Activated CD8-positive, alpha-beta memory T cell treated with anti-CD3 and anti-CD28 coated beads, Interleukin-2, amount 50 U/mL, for 1 hour (primary cell): ENCODE data around the gene PDRG1.

Source experiments
- DNase-seq: peaks from one replicate; pipeline ENCODE4 v3.0.0-alpha.2; 2020; ENCODE audit errors: extremely low read depth

PDRG1 gene

GRCh38 chr20:31951530-31952453, at the start of gene PDRG1:
Gene PDRG1 (minus strand): TSS chr20:31952046. CDS start chr20:31951961, 85 bp downstream.
- peak; percentile 86 for DNase-seq

GRCh38 chr20:31998246-31998645, 46.4 kb upstream of the PDRG1 start:
- DNase-seq: no peak

- DNase-seq: no peak
Measured at GRCh38 chr20:31996996-31997395, 45.1 kb upstream of the PDRG1 start.

GRCh38 chr20:31992086-31992485, 40.2 kb upstream of the PDRG1 start:
- DNase-seq: no peak

GRCh38 chr20:31991339-31991705, 39.5 kb upstream of the PDRG1 start:
- DNase-seq: no peak

- DNase-seq: no peak
Measured at GRCh38 chr20:31990641-31991338, 38.9 kb upstream of the PDRG1 start.

GRCh38 chr20:31989030-31989645, 37.3 kb upstream of the PDRG1 start:
- no peak for DNase-seq

GRCh38 chr20:31988430-31989015, 36.7 kb upstream of the PDRG1 start:
- DNase-seq: no peak

- no peak for DNase-seq
Measured at GRCh38 chr20:31987744-31988143, 35.9 kb upstream of the PDRG1 start.

- DNase-seq: no peak
Measured at GRCh38 chr20:31984981-31985471, 33.2 kb upstream of the PDRG1 start.

- no peak for DNase-seq
Measured at GRCh38 chr20:31981784-31982183, 29.9 kb upstream of the PDRG1 start.

- DNase-seq: no peak
Measured at GRCh38 chr20:31979713-31980426, 28.0 kb upstream of the PDRG1 start.

GRCh38 chr20:31977080-31977479, 25.2 kb upstream of the PDRG1 start:
- DNase-seq: no peak

GRCh38 chr20:31975874-31976273, 24.0 kb upstream of the PDRG1 start:
- DNase-seq: no peak

GRCh38 chr20:31974951-31975487, 23.2 kb upstream of the PDRG1 start:
- no peak for DNase-seq

- no peak for DNase-seq
Measured at GRCh38 chr20:31974296-31974695, 22.4 kb upstream of the PDRG1 start.

- no peak for DNase-seq
Measured at GRCh38 chr20:31972471-31973021, 20.7 kb upstream of the PDRG1 start.

GRCh38 chr20:31969991-31970390, 18.1 kb upstream of the PDRG1 start:
- DNase-seq: no peak

- DNase-seq: no peak
Measured at GRCh38 chr20:31968291-31969126, 16.7 kb upstream of the PDRG1 start.

- DNase-seq: no peak
Measured at GRCh38 chr20:31967830-31968249, 16.0 kb upstream of the PDRG1 start, which contains the start of gene XKR7. Gene XKR7 (plus strand): TSS chr20:31968151. CDS start chr20:31968176, 25 bp downstream.
